Stimulated activated CD8-positive, alpha-beta memory T cell treated with anti-CD3 and anti-CD28 coated beads, Interleukin-15, amount 100 ng/mL, for 1 hour (primary cell): ENCODE results near the gene POMGNT2.
"Not testable (repeated sequence)": the region's sequence is repeated elsewhere in the genome, so short reads cannot be mapped to it uniquely, and the experiment has no call there.

Experiments
- DNase-seq: peaks from one replicate; pipeline ENCODE4 v3.0.0-alpha.2; 2020; ENCODE audit warnings: low read depth

POMGNT2 gene

DNA sequence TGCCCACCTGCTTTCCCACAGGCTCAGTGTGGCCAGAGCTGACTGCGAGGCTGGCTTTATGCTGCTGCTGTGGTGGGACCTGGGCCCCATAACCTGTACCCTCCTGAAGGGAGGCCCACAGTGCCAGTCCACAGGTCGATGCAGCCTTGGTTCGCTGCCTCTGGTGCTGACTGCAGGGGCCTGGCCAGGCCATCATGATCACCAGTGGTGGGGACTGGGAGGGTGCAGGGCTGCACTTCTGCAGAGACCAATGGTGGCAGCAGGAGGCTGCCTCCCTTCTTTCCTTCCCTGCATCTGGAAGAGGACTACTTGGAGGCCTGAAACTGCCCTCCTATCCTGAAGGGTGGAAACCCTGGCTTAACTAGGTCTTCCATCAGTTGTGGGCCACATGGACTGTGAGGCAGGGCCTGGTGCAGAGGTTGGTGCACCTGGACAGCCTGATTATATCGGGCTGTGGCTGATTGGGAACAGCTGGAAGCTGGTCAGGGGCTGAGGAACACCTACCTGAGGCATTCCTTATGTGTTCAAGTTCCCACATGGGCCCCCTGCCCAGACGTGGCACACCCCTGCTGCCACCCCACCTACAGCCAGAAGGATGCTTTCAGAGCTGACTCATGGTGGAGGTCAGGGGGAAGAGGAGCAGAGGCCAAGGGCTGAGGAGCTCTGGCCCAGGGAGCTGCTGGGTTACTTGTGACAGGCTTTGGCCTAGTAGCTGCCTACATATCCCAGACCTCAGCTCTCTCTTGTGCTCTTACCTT, 29.8 kb downstream of the POMGNT2 start:
- no peak for DNase-seq

- no peak for DNase-seq
Measured at GRCh38 chr3:43074901-43075689, 30.8 kb downstream of the POMGNT2 start.

DNA sequence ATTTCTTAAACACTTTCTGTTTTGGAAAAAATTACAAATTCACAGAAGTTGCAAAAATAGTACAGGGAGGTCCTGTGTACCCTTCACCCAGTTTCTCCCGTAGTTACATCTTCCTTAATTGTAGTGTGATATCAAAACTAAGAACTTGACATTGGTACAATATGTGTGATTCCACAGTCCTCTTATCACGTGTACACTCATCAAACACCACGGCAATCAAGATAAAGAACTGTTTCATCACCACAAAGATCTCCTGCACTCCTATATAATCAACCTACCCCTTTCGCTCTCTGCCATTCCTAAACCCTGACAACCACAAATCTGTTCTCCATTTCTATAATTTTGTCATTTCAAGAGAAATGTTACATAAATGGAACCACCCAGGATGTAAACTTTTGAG, 31.4 kb downstream of the POMGNT2 start:
- no peak for DNase-seq

GRCh38 chr3:43073836-43074220, 32.1 kb downstream of the POMGNT2 start:
- no peak for DNase-seq

DNA sequence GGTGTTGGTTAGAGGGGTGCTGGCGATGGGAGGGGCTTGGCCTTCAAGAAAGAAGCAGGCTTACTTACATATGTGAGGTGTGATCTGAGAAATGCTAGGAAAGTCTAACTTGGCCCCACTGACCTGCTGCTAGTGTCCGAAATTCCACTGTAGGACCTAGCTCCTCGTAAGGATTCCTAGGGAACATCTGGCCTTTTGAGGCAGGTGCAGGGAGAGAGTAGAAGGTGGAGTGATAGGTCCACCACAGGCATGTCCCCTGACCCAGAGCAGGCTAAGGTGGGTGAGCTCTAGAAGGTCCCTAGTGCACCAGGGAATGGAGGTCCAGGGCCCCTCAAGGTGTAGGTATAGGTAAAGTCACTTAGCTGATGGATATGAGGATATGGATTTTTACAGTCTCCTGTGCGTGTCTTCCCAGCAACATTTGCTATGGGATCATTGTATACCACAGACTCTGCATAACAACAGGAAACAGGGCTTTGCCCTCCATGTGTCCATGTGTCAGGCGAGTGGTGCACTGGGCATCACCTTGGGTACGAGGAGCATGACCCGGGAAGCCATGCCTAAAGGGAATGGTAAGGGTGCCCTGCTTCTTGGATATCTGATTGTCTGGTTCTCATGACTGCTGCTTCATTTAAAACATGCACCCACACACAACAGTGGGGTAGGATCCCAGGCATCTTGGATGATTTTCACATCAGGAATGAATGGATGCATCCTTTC, 32.6 kb downstream of the POMGNT2 start:
- DNase-seq = no peak

DNA sequence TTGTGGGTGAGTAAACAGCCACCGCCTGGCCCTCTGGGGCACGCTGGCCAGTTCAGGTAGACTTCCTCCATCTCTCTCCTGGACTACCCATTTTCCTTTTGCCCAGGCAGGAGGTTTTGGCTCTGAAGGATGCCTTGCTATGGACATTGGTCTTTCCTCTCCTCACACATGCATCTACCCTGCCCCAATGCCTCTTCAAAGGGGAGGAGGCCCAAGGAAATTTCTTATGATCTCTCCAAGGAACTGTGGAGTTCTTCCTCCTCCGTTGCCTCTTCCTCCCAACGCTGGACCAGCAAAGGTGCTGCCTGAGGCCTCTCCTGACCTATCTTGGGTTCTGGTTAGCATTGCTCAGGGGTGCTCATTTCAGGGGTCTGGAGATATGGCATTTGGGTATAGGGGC, 33.5 kb downstream of the POMGNT2 start:
- no peak for DNase-seq

DNA sequence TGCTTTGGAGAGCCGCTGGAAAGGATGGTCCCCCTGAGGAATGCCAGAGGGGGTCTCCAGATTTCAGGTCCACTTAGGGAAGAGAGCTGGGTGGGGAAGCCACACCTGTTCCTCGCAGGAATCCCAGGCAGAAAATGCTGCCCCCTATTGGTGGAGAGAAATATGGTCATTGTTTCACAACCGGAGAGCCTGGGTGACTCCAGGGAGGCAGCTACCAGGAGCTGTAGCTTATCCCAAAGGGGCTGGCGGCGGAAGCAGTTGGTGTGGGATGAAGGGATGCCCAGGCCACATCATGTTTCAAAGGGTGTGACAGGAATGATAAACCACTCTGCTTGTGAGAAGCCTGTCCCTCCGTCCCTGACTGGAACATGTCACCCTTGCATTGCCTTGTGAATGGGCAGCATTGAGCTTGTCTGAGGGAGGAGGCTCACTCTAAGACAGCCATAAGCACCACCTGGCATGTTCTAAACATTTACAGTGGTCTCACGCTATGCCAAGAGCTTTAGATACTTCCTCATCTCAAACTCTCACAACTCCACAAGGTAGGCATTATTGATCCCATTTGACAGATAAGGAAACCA, 34.5 kb downstream of the POMGNT2 start:
- DNase-seq = no peak

- not testable (repeated sequence) for DNase-seq
Measured at GRCh38 chr3:43070670-43071069, 35.2 kb downstream of the POMGNT2 start.

DNA sequence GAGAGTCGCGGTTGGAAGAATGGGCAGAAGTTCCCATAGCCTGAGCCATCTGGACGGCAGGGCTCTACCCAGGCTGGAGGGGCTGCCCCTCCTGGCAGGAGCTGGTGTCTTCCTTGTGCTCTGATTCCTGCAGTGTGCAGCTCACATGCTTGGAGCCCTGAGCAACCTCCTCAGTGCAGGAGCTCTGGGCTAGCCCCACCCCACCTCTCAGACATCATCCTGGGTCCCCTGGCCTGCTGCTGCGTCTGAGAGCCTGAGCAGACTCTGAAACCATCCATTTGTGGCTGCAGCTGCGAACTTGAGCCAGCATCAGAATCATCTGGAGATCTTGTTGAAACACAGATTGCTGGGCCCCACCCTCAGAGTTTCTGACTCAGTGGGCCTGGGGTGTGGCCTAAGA, 42.8 kb downstream of the POMGNT2 start:
- no peak for DNase-seq

DNA sequence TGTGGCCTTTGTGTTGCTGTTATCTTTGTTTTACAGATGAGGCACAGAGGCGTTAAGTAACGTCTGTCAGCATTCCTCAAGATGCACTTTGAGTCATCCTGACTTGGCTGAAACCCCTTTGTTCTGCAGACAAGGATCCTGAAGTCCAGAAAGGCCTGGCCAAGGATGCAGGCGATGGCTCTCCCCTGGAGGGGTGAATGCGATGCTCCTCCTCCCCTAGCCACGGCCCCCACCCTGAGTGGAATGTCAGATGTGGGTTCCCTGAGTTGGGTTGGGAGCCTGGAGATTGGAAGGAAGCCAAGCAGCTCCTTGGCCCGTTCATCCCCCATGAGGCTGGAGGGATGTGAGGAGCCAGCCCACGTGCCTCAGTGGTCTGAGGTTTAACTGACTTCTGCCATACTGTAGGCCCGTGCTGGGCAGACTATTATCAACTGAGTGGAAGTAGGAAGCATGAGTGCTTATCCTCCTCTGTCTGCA, 43.3 kb downstream of the POMGNT2 start:
- no peak for DNase-seq

GRCh38 chr3:43062040-43062563, 43.8 kb downstream of the POMGNT2 start:
- no peak for DNase-seq

DNA sequence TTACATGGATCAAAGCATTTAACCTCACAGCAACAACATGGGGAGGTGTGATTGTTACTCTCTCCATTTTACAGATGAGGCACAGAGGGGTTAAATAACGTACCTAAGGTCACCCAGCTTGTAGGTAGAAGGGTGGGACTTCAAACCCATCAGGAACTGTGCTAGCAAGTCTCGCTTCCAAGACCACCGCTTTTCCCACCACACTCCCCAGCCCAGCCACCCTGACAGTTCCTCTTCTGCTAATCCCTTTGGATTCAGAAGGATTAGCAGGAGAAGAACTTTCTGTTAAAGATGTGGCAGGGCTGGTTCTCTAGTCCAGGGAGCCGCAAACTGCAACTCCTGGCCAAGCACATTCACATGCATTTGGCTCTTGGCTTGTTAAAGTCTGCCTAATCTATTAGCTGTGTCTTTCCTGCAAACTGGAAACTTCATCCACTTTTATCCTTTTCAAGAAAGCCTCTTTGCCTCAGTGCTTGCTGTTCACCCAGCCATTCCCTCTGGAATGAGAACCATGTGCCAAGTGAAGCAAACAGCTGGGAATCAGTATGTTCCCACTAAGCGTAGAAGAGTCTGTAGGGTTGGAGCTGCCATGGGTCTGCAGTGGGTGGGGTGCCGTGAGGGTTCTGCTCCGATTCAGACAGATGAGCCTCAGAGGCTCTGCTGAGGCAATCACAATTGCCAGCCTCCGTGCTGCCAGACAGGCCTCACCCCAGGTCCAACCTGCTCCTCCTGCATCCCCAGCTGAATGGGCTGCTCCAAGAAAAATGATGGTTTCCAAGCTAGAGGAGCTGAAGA, 44.6 kb downstream of the POMGNT2 start:
- no peak for DNase-seq

GRCh38 chr3:43059456-43059855, 46.4 kb downstream of the POMGNT2 start:
- DNase-seq = no peak

DNA sequence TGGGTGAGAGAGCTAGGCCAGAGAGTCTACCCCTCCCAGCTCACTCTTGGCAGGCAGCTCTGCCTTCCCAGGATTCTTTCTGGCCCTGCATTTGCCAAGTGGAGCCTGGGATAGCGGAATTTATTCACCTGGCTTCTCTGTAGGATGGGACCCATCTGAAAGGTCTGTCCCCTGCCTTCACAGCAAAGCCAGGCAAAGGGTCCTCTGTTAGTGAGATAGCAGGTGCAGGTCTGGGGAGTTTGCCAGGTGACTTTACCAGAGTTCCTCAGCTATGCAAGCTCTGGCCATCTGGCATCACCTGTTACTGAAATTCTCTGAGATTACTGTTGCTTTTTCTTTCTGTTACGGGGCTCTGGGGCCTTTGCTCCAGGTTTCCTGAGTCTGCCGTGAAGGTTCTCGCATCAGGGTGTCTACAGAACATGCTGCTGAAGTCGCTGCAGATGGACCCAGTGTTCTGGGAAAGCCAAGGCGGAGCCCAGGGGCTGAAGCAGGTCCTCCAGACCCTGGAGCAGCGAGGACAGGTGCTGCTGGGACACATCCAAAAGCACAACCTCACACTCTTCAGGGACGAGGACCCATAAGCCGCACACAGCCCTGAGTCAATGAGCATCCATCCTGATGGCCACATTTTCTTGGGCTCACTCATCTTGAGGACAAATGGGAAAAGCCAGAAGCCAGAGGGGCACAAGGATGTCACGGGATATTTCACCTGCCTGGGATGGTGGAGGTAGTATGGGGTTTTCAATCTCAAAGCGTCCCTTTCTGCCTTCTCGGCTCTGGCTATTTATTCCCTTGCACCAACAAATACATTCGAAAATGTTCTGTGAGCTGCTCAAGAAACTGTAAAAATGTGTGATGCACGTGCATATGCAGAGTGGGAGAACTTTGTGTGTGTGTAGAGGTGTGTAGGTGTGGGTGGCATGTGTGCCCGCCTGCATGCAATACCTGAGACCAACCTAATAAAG, 49.8 kb downstream of the POMGNT2 start:
- no peak for DNase-seq

- DNase-seq = no peak
Measured at GRCh38 chr3:43055393-43055792, 50.5 kb downstream of the POMGNT2 start.

GRCh38 chr3:43054754-43055153, 51.1 kb downstream of the POMGNT2 start:
- no peak for DNase-seq

DNA sequence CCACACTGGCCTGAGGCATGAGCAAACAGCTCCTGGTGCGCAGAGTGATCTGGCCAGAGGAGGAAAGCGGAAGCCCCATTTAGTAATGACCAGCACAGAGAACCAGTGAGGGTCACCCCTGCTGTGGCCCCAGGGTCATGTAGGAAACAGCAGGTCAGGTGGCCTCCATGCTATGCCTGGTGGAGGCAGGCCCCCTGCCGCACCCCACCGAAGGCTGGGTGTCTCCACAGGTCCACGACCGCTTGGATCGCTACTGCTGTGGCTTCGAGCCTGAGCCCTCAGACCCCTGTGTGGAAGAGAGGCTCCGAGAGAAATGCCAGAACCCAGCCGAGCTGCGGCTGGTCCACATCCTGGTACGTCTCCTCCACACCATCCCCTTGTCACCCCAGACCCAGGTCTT, 52.6 kb downstream of the POMGNT2 start:
- no peak for DNase-seq

DNA sequence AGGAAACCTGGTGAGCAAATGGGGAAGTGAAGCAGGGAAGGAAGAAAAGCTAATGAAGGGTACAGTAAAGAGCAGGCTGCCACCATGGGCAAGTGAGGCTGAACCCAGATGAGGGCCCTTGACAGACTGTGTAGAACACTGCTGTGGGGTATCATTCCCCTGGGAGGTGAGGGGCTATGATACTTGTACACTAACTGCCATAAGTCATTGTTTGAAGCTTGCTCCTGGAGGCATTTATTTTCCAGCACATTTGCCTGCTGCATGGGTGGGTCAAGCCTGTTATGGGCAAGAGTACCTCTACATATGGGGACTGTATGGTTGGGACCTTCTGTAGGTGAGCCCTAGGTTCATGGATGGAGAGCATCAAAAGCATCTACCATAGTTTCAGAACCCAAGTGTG, 57.4 kb downstream of the POMGNT2 start:
- DNase-seq = no peak

DNA sequence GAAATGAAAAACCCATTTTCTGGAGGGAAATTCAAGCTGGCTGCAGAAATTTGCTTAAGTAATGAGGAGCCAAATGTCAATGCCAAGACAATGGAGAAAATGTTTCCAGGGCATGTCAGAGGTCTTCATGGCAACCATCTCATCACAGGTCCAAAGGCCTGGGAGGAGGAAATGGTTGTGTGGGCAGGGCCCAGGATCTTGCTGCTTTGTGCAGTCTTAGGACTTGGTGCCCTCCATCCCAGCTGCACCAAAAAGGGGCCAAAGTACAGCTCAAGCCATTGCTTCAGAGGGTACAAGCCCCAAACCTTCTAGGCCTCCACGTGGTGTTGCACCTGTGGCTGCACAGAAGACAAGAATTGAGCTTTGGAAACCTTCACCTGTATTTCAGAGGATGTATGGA, 59.3 kb downstream of the POMGNT2 start:
- DNase-seq = no peak

GRCh38 chr3:43045079-43045478, 60.8 kb downstream of the POMGNT2 start:
- not testable (repeated sequence) for DNase-seq
